Peyer's patch (tissue), 4 donors: ENCODE data around the gene PIAS1. TPM values are rescaled to one million over a fixed set of nuclear protein-coding genes. Genes with fewer than 3 reads are reported as not detected.

Source experiments
- DNase-seq, 3 donors: peaks; one replicate each; pipeline ENCODE4 v3.0.0-alpha.2; 2017 to 2019
- H3K27ac ChIP-seq, 4 donors: fragments of 200-600 bp; sonication (generic); one replicate each; pipeline ENCODE4 v1.5.1; 2016 to 2019
- H3K27me3 ChIP-seq, 2 donors: fragments of 200-600 bp; sonication (generic); one replicate each; pipeline ENCODE4 v1.5.1; 2019
- H3K36me3 ChIP-seq, 3 donors: fragments of 200-600 bp; sonication (generic); one replicate each; pipeline ENCODE4 v1.5.1; 2016 to 2019
- H3K4me1 ChIP-seq, 4 donors: fragments of 200-600 bp; sonication (generic); one replicate each; pipeline ENCODE4 v1.5.1; 2016 to 2019
- H3K4me3 ChIP-seq, 4 donors: fragments of 200-600 bp; sonication (generic); 1 replicate in 3 of 4; 2 replicates in 1 of 4; pipeline ENCODE4 v1.5.1; 2016 to 2019; ENCODE audit warnings: mild to moderate bottlenecking in 1 of 4
- H3K9me3 ChIP-seq, 4 donors: fragments of 200-600 bp; sonication (generic); one replicate each; pipeline ENCODE4 v1.5.1; 2016 to 2019; ENCODE audit warnings: mild to moderate bottlenecking in 1 of 4
- CTCF ChIP-seq, 6 experiments: fragments of 450-650 bp in 4 of 6; fragments of 200-600 bp in 2 of 6; sonication (generic) in 1 of 6; IDR thresholded peaks; one replicate each; pipeline ENCODE4 v1.5.1; 2017 to 2019; ENCODE audit warnings: antibody characterized with exemption in 6 of 6, mild to moderate bottlenecking in 3 of 6, moderate library complexity in 1 of 6
- POLR2A ChIP-seq, 2 donors: fragments of 450-650 bp; IDR thresholded peaks; one replicate each; pipeline ENCODE4 v1.5.1; 2017; ENCODE audit warnings: antibody characterized with exemption in 2 of 2, mild to moderate bottlenecking in 2 of 2, moderate library complexity in 2 of 2
- total RNA-seq, 4 donors: library from RNA; depleted of rRNA; stranded (reverse); fragments of >200 nt; gene quantifications; one replicate each; pipeline ENCODE4 v1.1.0, GENCODE V29; 2016

The PIAS1 gene
- total RNA-seq, 4 donors from 2014 or later, result 71.1 to 95.7 (median 81.0) TPM

DNA sequence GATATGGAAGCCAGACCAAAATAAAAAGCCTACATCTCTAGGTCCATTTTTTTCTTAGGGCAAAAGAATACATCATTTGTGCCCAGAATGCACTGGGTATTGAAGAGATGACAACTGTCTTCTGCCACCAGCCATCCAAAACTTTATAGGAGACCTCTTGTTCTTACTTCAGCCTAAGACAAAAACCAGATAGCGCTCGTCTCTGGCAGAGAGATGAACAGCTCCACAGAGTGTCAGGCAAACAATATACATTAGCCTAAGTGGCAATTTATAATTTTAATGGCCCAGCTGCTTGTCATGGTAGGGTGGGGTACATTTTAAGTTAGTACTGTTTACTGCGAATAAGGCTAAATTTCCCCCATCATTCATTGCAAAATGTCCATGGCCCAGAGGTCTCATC, 38.9 kb upstream of the PIAS1 start:
- no peaks in the 10 kb centered on the region for H3K27me3 ChIP-seq
- H3K27ac ChIP-seq, result no peak overlapping the region
- DNase-seq, result no peak
- H3K36me3 ChIP-seq, result no peaks in the 10 kb centered on the region
- no peak for TF ChIP-seq POLR2A (IDR thresholded peaks at IDR 0.05)
- TF ChIP-seq CTCF (IDR thresholded peaks at IDR 0.05), result no peak
- no peak overlapping the region for H3K4me3 ChIP-seq
- H3K9me3 ChIP-seq, result no peaks in the 10 kb centered on the region
- peaks cover 0 to 6% (median 0%) of the 10 kb centered on the region in 4 donors for H3K4me1 ChIP-seq

GRCh38 chr15:68017201-68017600, 36.9 kb upstream of the PIAS1 start:
- H3K4me1 ChIP-seq, result peaks cover 0 to 6% (median 0%) of the 10 kb centered on the region in 4 donors
- no peak for DNase-seq
- no peaks in the 10 kb centered on the region for H3K9me3 ChIP-seq
- no peak overlapping the region for H3K4me3 ChIP-seq
- no peaks in the 10 kb centered on the region for H3K27me3 ChIP-seq
- H3K27ac ChIP-seq, result no peak overlapping the region
- no peak for TF ChIP-seq POLR2A (IDR thresholded peaks at IDR 0.05)
- H3K36me3 ChIP-seq, result no peaks in the 10 kb centered on the region

DNA sequence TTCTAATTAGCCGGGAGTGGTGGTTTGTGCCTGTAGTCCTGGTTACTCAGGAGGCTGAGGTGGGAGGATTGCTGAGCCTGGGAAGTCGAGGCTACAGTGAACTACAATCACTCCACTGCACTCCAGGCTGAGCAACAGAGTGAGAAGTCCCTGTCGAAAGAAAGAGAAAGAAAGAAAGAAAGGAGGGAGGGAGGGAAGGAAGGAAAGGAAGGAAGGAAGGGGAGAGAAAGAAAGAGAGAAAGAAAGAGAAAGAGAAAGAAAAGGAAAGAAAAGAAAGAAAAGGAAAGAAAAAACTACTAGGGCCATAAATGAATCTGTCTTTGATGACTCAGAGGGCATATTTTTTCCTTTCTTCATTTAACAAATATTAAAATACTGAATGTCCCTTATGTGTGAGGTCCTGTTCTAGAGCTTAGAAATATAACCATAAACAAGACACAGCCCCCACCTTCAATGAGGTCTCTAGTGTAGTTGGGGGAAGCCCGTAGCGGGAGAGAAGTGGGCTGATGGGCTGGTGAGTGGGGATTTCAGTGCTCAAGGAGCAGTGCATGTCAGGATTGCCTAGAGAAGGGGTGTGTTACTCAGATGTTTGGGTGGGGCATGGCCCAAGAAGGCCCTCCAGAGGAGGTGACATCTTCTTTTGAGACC, 35.2 kb upstream of the PIAS1 start:
- H3K9me3 ChIP-seq, result no peaks in the 10 kb centered on the region
- H3K36me3 ChIP-seq, result no peaks in the 10 kb centered on the region
- H3K4me3 ChIP-seq, result no peak overlapping the region
- H3K27ac ChIP-seq, result no peak overlapping the region
- no peak for DNase-seq
- H3K4me1 ChIP-seq, result no peaks in the 10 kb centered on the region
- no peaks in the 10 kb centered on the region for H3K27me3 ChIP-seq
- TF ChIP-seq POLR2A (IDR thresholded peaks at IDR 0.05) (no peak), CTCF (IDR thresholded peaks at IDR 0.05) (no peak)

- no peaks in the 10 kb centered on the region for H3K4me1 ChIP-seq
- H3K27ac ChIP-seq, result peak overlapping the region in 1 of 4 donors; percentile 12
- no peaks in the 10 kb centered on the region for H3K9me3 ChIP-seq
Measured at GRCh38 chr15:68019814-68020525, 34.1 kb upstream of the PIAS1 start.

GRCh38 chr15:68020685-68021084, 33.4 kb upstream of the PIAS1 start:
- no peak for DNase-seq
- TF ChIP-seq POLR2A (IDR thresholded peaks at IDR 0.05) (no peak), CTCF (IDR thresholded peaks at IDR 0.05) (no peak)

More at GRCh38 chr15:68019814-68020525, 34.1 kb upstream of the PIAS1 start:
- no peaks in the 10 kb centered on the region for H3K27me3 ChIP-seq
- H3K4me3 ChIP-seq, result no peak overlapping the region
- H3K36me3 ChIP-seq, result no peaks in the 10 kb centered on the region
- no peak for DNase-seq
- TF ChIP-seq CTCF (IDR thresholded peaks at IDR 0.05), result no peak
- no peak for TF ChIP-seq POLR2A (IDR thresholded peaks at IDR 0.05)

DNA sequence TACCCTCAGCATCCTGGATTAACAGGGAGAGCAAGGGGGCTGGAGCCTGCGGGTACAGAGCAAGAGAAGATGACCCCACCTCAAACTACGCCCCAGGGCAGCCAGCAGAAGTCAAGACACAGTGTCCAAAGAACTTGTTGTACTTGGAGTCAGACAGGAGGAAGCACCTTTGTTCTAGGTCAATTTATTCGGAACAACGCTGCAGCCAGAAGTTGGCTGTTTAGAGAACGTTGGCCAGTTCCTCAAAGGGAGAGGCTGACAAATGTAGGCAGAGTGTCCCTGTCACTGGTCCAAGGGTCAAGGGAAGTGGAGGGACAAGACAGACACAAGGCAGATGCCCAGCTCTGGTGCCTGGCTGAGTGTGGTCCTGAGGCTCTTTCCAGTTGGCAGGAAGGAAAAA, 32.1 kb upstream of the PIAS1 start:
- no peaks in the 10 kb centered on the region for H3K4me1 ChIP-seq
- no peaks in the 10 kb centered on the region for H3K9me3 ChIP-seq
- H3K4me3 ChIP-seq, result no peak overlapping the region
- TF ChIP-seq CTCF (IDR thresholded peaks at IDR 0.05) (no peak), POLR2A (IDR thresholded peaks at IDR 0.05) (peak in 1 of 2 donors; percentile 26)
- H3K27me3 ChIP-seq, result no peaks in the 10 kb centered on the region
- H3K36me3 ChIP-seq, result no peaks in the 10 kb centered on the region
- peak overlapping the region in 2 of 4 donors; percentile 28 to 45 for H3K27ac ChIP-seq
- peak in 1 of 3 donors; percentile 77 for DNase-seq

More at GRCh38 chr15:68020685-68021084, 33.4 kb upstream of the PIAS1 start:
- no peaks in the 10 kb centered on the region for H3K4me1 ChIP-seq
- no peaks in the 10 kb centered on the region for H3K36me3 ChIP-seq
- H3K27me3 ChIP-seq, result no peaks in the 10 kb centered on the region
- no peak overlapping the region for H3K27ac ChIP-seq
- H3K9me3 ChIP-seq, result no peaks in the 10 kb centered on the region
- H3K4me3 ChIP-seq, result no peak overlapping the region
